HG02981 (cell line): ENCODE data around the gene TMEM145.

ENCODE experiments used
- ATAC-seq: cut with Tn5 transposase; IDR thresholded peaks from one replicate; pipeline ENCODE4 v1.9.1; 2021; ENCODE audit warnings: mild to moderate bottlenecking, moderate library complexity; ENCODE audit not compliant: unreplicated experiment

The TMEM145 gene

DNA sequence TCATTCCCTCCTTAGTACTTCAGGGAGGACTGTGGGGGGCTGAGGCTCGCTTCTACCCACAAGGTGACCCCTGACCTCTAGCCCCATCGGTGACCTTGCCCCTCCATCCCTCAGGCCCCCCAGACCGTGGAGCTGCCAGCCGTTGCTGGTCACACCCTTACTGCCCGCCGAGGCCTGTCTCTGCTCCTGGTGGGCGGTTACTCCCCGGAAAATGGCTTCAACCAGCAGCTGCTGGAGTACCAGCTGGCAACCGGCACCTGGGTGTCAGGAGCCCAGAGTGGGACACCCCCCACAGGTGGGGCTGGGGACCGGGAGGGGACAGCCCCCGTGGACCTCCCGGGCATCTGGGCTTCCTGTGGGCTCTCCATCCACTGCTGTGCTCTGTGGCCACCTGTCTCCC lies 44.2 kb downstream of the TMEM145 start:
- no peak for ATAC-seq

DNA sequence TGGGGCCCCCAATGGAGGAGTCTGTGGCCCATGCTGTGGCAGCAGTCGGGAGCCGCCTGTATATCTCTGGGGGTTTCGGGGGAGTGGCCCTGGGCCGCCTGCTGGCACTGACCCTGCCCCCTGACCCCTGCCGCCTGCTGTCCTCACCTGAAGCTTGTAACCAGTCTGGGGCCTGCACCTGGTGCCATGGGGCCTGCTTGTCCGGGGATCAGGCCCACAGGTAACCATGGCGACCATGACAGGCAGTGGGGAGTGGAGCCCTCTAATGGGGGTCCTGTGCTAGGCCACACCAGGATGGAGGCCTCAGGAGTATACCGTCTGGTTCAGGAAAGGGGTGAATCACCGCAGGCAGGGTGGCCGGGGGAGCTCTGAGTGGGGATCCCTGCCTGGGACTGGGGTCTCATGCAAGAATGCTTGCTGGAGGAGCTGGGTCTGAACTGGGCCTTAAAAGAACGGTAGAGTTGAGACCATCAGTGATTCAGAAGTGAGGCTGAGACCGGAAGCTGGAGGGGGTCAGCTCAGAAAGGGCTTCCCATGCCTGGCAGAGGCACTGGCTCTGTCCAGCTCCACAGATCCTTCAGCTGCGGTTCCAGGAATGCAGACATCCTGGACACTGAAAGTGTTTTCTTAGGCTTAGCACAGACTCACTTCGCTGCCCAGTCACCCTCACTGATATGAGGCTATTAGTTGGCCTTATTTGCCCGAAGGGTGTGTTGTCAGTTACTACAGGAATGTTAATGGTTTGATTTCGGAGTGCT lies 47.9 kb downstream of the TMEM145 start:
- no peak for ATAC-seq

DNA sequence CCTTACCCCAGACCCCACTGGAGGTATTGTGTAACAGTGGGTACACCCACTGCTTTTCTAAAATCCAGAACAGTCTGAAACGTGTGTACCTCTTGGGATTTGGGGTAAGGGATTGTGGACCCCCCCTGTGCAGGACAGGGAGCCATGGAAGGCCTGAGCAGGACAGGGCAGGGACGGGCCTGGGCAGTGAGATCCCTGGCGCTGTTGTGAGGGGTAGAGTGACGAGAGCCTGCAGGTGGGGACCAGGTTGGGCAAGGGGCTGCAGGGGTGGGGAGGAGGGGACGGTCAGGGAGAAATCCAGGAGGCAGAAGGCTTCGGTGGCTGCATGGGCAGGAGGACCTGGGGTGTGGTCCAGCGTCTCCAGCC lies 48.4 kb downstream of the TMEM145 start:
- no peak for ATAC-seq

DNA sequence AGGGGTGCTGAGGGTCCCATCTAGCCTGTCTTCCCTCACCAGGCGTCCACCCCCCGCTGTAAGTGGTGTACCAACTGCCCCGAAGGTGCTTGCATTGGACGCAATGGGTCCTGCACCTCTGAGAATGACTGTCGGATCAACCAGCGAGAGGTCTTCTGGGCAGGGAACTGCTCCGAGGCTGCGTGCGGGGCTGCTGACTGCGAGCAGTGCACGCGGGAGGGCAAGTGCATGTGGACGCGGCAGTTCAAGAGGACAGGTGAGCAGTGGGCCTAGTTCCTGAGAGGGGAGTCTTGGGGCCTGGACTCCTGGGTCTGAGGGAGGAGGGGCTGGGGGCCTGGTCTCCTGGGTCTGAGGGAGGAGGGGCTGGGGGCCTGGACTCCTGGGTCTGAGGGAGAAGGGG lies 49.2 kb downstream of the TMEM145 start:
- no peak for ATAC-seq

DNA sequence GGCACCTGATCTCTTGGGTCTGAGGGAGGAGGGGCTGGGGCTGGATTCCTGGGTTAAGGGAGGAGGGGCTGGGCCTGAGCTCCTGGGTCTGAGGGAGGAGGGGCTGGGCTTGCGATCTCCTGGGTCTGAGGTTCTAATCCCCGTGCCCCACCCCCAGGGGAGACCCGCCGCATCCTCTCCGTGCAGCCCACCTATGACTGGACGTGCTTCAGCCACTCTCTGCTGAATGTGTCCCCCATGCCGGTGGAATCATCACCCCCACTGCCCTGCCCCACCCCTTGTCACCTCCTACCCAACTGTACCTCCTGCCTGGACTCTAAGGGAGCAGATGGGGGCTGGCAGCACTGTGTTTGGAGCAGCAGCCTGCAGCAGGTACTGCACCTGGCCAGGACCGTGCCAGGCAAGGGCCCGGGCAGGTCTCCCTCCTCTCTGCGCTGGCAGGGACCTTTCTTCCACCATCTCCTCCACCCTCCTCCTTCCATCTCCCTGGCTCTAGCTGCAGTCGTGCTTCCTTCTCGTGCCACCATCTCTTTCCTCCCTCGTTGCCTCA lies 49.9 kb downstream of the TMEM145 start:
- ATAC-seq = no peak

DNA sequence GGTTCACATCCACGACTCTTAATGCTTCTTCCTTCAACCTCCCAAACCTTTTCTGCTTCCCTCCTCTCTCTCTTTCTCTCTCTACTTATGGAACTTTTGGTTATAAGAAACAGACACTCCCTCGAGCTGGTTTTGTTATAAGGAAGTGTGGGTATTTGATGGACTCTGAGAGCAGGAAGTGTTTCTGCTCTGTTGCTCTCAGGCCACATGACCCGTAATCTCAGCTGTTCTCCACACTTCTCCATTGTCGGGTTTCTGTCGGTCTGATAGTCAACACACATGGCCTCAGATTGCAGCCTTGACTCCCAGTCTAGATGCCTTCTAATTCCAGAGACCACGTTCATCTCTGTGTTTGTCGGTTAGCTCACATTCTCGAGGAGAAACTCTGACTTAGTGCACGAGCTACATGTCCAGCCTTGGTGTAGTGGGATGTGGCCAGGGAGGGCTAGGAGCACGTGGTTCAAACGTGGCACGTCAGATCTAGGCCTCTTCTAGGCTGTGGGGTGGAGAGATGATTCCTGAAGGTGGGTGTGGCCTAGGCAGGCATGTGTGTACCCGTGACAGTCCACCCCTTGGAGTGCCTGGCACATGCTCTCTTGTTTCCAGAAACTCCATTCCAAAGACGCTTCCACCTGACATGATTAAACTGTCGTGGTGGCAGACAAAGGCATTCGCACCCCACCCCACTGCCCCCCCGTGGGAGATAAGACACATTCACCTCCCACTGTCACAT lies 50.7 kb downstream of the TMEM145 start:
- ATAC-seq = no peak

DNA sequence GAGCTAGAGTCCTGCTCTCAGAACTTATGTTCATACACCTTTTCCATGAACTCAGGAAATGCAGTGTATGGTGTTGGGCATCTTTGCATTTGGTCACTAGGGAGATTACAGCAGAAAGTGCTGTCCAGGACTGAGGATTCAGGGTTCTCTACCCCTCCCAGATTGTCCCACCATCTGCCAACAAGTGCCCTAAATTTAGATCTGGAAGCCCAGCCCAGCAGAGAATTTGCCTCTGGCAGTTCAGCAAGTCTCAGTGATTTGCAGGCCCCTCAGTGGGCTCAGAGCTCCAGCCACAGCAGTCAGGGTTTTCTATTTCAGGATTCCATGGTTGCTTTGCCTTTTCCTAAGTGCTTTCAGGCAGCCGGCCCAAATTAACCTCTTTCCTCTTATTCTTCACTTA lies 53.6 kb downstream of the TMEM145 start:
- no peak for ATAC-seq

DNA sequence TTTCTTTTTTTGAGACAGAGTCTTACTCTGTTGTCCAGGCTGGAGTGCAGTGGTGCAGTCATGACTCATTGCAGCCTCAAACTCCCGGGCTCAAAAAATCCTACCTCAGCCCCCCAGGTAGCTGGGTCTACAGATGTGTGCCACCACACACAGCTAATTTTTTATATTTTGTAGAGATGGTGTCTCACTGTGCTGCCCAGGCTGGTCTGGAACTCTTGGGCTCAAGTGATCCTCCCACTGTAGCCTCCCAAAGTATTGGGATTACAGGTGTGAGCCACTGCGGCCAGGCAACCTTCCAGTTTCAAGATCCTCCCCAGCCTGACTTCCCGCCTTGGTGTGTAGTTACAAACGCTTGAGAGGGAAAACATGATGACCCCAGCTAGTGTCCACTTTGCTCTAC lies 54.8 kb downstream of the TMEM145 start:
- no peak for ATAC-seq

DNA sequence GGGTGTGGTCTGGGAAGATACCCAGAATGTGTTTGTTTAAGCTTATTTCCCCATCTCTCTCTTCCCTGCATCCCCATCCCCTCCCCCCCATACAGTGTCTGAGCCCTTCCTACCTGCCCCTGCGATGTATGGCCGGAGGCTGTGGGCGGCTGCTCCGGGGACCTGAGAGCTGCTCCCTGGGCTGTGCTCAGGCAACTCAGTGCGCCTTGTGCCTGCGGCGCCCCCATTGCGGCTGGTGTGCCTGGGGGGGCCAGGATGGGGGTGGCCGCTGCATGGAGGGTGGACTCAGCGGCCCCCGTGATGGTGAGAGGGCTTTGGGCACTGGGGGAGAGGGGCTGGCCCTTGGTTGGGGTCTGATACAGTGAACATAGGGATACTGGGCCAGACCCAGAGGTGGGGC lies 55.3 kb downstream of the TMEM145 start:
- no peak for ATAC-seq

DNA sequence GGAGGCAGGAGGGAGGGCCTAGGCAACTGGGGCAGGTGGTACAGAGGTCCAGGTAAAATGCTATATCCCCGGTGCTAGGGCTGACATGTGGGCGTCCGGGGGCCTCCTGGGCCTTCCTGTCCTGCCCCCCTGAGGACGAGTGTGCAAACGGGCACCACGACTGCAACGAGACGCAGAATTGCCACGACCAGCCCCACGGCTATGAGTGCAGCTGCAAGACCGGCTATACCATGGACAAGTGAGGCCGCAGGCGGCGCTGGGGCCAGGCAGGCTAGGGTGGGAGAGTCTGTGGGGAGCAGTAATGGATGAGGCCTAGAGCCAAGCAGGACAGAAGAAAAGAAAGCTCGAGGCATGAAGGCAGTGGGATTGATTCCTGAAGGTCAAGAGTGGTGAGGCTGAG lies 55.7 kb downstream of the TMEM145 start:
- ATAC-seq = no peak

DNA sequence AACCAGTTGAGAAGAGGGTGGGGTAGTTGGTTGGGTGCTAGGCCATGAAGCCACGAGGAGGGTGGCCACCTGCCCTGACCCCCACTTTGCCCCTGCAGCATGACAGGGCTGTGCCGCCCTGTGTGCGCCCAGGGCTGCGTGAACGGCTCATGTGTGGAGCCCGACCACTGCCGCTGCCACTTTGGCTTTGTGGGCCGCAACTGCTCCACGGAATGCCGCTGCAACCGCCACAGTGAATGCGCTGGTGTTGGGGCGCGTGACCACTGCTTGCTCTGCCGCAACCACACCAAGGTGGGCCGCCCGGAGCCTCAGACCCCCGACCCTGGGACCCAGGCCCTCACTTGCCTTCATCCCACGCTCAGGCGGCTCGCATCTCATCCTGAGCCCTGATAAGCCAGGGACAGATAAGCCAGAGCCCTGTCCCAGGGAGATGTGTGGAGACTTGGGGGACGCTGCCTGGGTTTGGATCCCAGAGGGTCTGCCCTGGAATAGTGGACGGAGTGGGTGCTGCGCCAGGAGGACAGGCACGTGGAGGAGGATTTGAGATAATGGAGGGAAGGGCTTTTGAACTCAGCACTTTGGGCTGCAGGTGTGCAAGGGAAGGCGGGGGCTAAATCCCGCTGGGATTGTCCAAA lies 56.4 kb downstream of the TMEM145 start:
- no peak for ATAC-seq

DNA sequence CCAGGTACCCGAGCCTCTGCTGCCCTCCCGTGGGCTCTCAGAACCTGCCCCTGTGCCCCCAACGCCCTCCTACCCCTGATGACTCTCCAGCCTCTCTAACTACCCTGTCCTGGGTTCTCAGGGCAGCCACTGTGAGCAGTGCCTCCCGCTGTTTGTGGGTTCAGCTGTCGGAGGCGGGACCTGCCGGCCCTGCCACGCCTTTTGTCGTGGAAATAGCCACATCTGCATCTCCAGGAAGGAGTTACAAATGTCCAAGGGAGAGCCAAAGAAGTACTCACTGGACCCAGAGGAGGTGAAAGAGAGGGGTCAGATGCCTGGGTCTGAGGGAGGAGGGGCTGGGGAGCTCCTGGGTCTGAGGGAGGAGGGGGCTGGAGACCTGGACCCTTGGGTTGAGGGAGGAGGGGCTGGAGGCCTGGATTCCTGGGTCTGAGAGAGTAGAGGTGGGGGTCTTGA lies 57.0 kb downstream of the TMEM145 start:
- ATAC-seq = no peak

DNA sequence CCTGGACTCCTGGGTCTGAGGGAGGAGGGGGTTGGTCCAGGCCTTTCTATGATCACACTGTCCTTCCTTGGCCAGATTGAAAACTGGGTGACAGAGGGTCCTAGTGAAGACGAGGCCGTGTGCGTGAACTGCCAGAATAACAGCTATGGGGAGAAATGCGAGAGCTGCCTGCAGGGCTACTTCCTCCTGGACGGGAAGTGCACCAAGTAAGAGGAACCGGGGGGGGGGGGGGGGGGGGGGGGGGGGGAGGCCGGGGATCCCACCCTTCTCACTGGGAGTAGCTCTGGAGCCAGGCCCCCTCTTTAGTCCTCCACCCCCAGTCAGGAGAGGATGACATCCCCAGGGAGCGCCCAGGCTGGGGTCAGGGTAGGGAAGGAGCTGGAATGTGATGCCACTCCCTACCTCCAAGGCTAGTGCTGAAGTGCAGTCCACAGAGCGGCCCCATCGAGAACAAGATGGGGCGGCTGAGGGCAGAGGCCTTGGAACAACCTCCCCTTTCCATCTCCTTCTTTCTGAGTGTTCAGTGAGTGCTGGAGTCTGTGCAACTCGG lies 57.6 kb downstream of the TMEM145 start:
- ATAC-seq = no peak
